NCI-H526 (cell line): ENCODE results near the gene NSF.

ENCODE experiments used
- DNase-seq, 2 experiments: peaks; one replicate each; lab custom pipeline; 2025; lab: John Stamatoyannopoulos, UW

NSF gene

DNA sequence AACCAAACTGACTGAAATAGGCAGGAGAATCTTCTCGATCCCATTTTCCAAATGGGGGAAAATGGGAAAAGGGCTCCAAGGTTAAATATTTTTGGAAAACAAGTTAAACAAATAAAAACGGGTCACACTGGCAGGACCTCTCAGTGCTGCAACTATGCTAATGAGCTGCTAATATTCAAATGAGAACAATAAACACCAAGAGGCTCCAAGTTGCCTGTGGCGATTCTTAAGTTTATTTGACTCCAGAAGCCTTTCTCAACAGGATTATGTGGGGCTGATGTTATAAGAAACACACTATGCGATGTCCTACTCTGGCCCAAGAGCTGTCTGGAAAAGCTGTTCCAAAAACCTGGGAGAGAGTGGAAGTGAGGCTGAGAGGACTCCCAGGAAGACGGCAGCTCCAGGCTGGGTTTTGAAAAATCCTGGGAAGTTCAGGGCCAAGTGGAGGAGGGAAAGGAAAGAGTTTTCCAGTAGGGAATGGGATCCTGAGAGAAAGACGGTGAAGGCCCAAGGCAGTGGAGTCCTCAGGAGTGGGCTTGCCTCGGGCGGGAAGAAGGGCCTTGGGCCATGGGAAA is 206.6 kb downstream of the NSF start:
- DNase-seq = no peak

DNA sequence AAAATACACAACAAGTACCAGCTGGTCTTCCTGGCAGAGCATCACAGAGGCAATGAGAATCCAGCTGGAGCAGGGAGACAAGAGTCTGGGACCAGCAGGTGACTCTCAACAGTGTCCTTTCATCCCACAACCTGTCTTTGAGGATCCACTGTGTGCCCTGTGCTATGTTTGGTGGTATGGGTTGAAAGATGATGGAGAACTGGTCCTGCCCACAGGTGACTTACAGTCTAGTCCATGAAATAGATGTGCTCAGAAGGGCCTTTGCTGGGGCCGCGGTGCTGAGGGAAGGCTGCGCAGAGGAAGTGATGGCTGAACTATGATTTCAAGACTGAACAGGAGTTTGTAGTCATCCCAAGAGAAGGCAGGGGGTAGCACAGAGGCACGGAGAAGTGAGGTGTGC is 210.1 kb downstream of the NSF start:
- DNase-seq = no peak

DNA sequence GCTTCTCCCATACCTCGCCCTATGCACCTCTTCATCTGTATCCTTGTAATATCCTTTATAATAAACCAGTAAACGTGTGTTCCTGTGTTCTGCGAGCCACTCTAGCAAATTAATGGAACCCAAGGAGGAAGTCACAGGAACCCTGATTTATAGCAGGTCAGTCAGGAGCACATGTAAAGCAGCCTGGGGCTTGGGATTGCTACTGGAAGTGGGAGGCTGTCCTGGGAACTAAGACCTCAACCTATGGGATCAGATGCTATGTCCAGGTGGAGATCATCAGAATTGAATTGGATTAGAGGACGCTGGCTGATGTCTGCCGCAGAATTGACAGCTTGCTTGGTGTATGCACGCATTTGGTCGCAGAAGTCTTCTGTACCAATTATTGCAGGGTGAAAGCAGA is 212.3 kb downstream of the NSF start:
- no peak for DNase-seq

DNA sequence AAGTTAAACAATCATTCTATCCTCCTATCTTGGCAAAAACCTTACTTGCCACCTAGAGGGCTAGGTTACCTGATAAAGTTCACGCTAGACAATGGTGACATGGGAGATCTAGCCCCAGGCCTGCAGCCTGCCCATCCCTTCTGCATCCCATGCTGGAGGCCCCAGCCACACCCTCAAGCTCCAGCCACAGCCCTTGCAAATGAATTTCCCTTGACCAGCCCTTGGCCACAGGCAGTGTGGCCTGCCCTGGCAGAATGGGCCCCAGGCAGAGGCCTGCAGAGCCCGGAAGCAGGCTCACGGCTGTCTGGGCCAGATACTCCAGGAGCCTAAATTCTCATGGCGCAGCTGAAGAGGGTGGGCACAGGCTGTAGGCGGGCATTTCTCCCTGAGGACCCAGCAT is 213.1 kb downstream of the NSF start:
- DNase-seq = no peak

DNA sequence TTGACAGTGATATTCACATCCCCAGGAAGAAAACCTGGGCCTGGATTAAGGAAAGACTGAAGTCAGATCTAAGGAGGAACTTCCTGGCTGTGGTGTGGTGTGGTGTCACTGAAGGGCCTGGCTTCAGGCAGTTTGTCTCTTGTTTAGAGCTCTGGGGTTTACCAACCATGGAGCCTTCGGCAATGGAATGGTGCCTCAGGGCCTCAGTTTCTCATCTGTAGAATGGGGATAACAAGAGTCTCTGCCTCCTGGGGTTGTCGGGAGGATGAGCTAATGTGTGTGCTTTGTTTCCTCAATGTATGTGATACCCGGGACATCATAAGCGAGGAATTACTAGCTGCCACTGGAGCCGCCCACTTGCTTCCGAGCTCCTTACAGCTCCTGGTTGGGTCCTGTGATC is 215.3 kb downstream of the NSF start:
- no peak for DNase-seq
